Measurements from ENCODE around the gene NFIA. TPM values are rescaled to one million over a fixed set of nuclear protein-coding genes. Genes with fewer than 3 reads are reported as not detected.

Gene NFIA
- total and polyA plus RNA-seq, 10 of the 15 experiments (the other 5 are each of a cell fraction or from before 2014, with no cell fraction given): 0.10 to 0.16 TPM; not detected in 8

GRCh38 chr1:61054601-61054993, 27.8 kb upstream of the NFIA start:
- Histone ChIP-seq H3K79me2 (ENCODE audit: control insufficient read depth, insufficient read depth, low read length) (no peaks in the 10 kb centered on the region), H3K4me2 (ENCODE audit: control insufficient read depth, insufficient read depth) (no peak overlapping the region), H3K4me3 (no peak overlapping the region), H3K27me3 (replicated peaks in 1 of 2; ENCODE audit: control insufficient read depth in 2 of 2, insufficient read depth in 2 of 2, low read length in 1 of 2) (peaks cover 6 to 35% of the 10 kb centered on the region in 2 experiments), H3K36me3 (ENCODE audit: control insufficient read depth in 2 of 2, insufficient read depth in 2 of 2, low read length in 1 of 2) (no peaks in the 10 kb centered on the region), H4K20me1 (ENCODE audit: control insufficient read depth, insufficient read depth) (no peaks in the 10 kb centered on the region), H3K9ac (ENCODE audit: control insufficient read depth, insufficient read depth, low read length) (no peak overlapping the region), H3K9me3 (replicated peaks; ENCODE audit: control insufficient read depth, insufficient read depth, low read length) (no peaks in the 10 kb centered on the region; the same call in 1 of the 3 replicates), H3K4me1 (ENCODE audit: control insufficient read depth, insufficient read depth, low read length) (no peaks in the 10 kb centered on the region), H3K27ac (ENCODE audit: control insufficient read depth, insufficient read depth) (no peak overlapping the region), H2AFZ (ENCODE audit: control insufficient read depth, low read depth, low read length) (no peak overlapping the region)
- ATAC-seq (no peak), FAIRE-seq (no peak), DNase-seq (ENCODE audit: low read depth, low spot score) (no peak)
- WGBS (ENCODE audit: insufficient coverage, insufficient replicate concordance, low lambda C conversion rate, missing lambda C conversion rate): 60% methylated on average over 13 of the region's 13 CpGs
- in situ Hi-C loops (cut with MboI): no loop called here
- RAD21 ChIA-PET (ENCODE audit: unreplicated experiment): no interaction called here
- intact Hi-C loops (cut with micrococcal nuclease; ENCODE audit: unreplicated experiment): no loop called here
- TF ChIP-seq FOXM1 (IDR thresholded peaks at IDR 0.05; ENCODE audit: low read depth, low read length) (no peak), RFX5 (IDR thresholded peaks at IDR 0.05; ENCODE audit: low read depth, low read length) (no peak), KDM1A (IDR thresholded peaks at IDR 0.05; ENCODE audit: borderline replicate concordance) (no peak), ZNF384 (IDR thresholded peaks at IDR 0.05; ENCODE audit: borderline replicate concordance, low read depth, low read length) (no peak), RELB (IDR thresholded peaks at IDR 0.05; ENCODE audit: low read depth) (no peak), TAF1 (IDR thresholded peaks at IDR 0.05; ENCODE audit: borderline replicate concordance, low read depth, low read length) (no peak), STAT1 (conservative IDR thresholded peaks at IDR 0.05) (no peak)
- TF ChIP-seq, protein P1, sequence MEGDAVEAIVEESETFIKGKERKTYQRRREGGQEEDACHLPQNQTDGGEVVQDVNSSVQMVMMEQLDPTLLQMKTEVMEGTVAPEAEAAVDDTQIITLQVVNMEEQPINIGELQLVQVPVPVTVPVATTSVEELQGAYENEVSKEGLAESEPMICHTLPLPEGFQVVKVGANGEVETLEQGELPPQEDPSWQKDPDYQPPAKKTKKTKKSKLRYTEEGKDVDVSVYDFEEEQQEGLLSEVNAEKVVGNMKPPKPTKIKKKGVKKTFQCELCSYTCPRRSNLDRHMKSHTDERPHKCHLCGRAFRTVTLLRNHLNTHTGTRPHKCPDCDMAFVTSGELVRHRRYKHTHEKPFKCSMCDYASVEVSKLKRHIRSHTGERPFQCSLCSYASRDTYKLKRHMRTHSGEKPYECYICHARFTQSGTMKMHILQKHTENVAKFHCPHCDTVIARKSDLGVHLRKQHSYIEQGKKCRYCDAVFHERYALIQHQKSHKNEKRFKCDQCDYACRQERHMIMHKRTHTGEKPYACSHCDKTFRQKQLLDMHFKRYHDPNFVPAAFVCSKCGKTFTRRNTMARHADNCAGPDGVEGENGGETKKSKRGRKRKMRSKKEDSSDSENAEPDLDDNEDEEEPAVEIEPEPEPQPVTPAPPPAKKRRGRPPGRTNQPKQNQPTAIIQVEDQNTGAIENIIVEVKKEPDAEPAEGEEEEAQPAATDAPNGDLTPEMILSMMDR (IDR thresholded peaks at IDR 0.05 in 2 of 3, conservative IDR thresholded peaks at IDR 0.05 in 1 of 3; ENCODE audit: control insufficient read depth in 2 of 3, extremely low read depth in 1 of 3, insufficient read depth in 1 of 3, low read depth in 3 of 3, low read length in 3 of 3): no peak
- no TSS peak for BruUV-seq (replicated peaks)
- SMC1A ChIA-PET (ENCODE audit: uncharacterized antibody, unreplicated experiment): no interaction called here
- POLR2A ChIA-PET: no interaction called here
- CTCF ChIA-PET: interaction anchor here (1.5 kb wide), 1 partner anchor 9 kb away, joined by 3 read pairs; no protein-coding TSS in a partner anchor

Measured in GM12878 (cell line).